Osteocyte (in vitro differentiated cells): ENCODE results near the gene KCNQ4. TPM values are rescaled to one million over a fixed set of nuclear protein-coding genes. Genes with fewer than 3 reads are reported as not detected.

Experiments used
- DNase-seq: peaks from one replicate; pipeline ENCODE4 v3.0.0; 2021; ENCODE audit warnings: mixed read lengths; ENCODE audit not compliant: unreplicated experiment; ENCODE audit errors: extremely low spot score
- H3K27ac Mint-ChIP-seq: one replicate; pipeline ENCODE4 v1.8.0; 2021; ENCODE audit warnings: mild to moderate bottlenecking, mixed read lengths; ENCODE audit not compliant: unreplicated experiment
- H3K27me3 Mint-ChIP-seq: one replicate; pipeline ENCODE4 v1.8.0; 2021; ENCODE audit warnings: mixed read lengths; ENCODE audit not compliant: unreplicated experiment
- H3K36me3 Mint-ChIP-seq: one replicate; pipeline ENCODE4 v1.8.0; 2021; ENCODE audit warnings: mixed read lengths; ENCODE audit not compliant: unreplicated experiment
- H3K4me1 Mint-ChIP-seq: one replicate; pipeline ENCODE4 v1.8.0; 2021; ENCODE audit warnings: mixed read lengths; ENCODE audit not compliant: unreplicated experiment
- H3K4me3 Mint-ChIP-seq: one replicate; pipeline ENCODE4 v1.8.0; 2021; ENCODE audit warnings: mild to moderate bottlenecking, moderate library complexity, mixed read lengths; ENCODE audit not compliant: unreplicated experiment
- H3K9me3 Mint-ChIP-seq: one replicate; pipeline ENCODE4 v1.8.0; 2021; ENCODE audit warnings: mixed read lengths; ENCODE audit not compliant: unreplicated experiment
- long read RNA-seq: library from polyadenylated mRNA; unstranded; transcript quantifications from one replicate; pipeline ENCODE4 v2.0.0, GENCODE V29; 2021
- total RNA-seq: library from RNA; stranded (reverse); gene quantifications from 2 replicates; pipeline ENCODE4 v1.2.1, GENCODE V29; 2021
- TF ChIP-seq, protein P1 (sequence below): fragments of 200-600 bp; sonication (generic); IDR thresholded peaks from 2 replicates; pipeline ENCODE4 v1.5.0; 2021; ENCODE audit warnings: antibody characterized with exemption, mild to moderate bottlenecking, moderate library complexity

The KCNQ4 gene
- 0.51 and 0.63 TPM in 2 replicates for total RNA-seq
- long read RNA-seq, result 0 reads

DNA sequence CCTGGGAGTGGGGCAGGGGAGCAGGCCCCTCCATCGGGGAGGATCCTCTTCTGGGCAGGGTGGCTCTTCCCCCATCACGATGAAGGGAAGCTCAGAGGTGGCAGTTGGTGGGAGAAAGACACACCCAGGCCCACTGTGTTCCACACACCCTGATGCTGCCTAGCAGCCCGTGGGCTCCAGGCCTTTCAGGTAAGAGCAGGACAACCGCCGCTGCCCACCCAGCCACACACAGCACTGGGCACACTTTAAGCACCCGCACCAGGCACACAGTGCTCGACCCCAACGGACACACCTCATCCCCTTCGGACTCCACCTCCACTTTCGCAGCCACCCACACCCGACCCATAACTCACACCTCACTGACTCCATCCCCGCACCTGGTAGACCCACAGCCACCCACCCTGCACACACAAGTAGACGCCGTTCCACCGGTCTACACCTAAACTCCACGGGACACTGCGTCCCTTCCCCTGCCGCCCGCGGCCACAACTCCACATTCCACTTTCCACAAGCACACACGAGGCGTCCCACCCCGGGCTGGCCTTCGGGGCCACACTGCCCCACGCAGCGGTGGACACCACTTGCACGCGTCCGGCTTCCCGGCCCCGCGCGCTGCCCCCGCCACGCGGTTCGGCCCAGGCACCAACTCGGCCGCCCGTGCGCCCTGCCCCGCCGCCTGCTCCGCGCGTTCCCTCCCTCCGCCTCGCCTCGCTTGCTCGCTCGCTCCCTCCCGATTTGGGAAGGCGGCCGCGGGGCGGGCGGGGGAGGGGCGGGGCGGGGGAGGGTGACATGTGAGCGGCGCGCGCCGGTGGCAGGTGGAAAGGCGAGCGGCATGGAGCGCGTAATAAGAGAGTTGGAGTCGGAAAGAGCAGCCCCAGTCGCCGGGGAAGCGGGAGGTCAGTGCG lies at the start of gene KCNQ4:
Gene KCNQ4 (plus strand): TSS at position 787 of the 905 bp plus-strand sequence. CDS start 307 bp downstream, outside the sequence.
- Mint-ChIP-seq H3K9me3 (no peaks in the 10 kb centered on the region), H3K4me1 (peaks cover 19% of the 10 kb centered on the region), H3K27me3 (no peaks in the 10 kb centered on the region), H3K4me3 (peak within 1 kb of the TSS; percentile 74), H3K36me3 (peaks cover 2% of the 10 kb centered on the region), H3K27ac (no peak within 1 kb of the TSS)
- TF ChIP-seq, protein P1, sequence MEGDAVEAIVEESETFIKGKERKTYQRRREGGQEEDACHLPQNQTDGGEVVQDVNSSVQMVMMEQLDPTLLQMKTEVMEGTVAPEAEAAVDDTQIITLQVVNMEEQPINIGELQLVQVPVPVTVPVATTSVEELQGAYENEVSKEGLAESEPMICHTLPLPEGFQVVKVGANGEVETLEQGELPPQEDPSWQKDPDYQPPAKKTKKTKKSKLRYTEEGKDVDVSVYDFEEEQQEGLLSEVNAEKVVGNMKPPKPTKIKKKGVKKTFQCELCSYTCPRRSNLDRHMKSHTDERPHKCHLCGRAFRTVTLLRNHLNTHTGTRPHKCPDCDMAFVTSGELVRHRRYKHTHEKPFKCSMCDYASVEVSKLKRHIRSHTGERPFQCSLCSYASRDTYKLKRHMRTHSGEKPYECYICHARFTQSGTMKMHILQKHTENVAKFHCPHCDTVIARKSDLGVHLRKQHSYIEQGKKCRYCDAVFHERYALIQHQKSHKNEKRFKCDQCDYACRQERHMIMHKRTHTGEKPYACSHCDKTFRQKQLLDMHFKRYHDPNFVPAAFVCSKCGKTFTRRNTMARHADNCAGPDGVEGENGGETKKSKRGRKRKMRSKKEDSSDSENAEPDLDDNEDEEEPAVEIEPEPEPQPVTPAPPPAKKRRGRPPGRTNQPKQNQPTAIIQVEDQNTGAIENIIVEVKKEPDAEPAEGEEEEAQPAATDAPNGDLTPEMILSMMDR, result no peak
- no peak for DNase-seq

DNA sequence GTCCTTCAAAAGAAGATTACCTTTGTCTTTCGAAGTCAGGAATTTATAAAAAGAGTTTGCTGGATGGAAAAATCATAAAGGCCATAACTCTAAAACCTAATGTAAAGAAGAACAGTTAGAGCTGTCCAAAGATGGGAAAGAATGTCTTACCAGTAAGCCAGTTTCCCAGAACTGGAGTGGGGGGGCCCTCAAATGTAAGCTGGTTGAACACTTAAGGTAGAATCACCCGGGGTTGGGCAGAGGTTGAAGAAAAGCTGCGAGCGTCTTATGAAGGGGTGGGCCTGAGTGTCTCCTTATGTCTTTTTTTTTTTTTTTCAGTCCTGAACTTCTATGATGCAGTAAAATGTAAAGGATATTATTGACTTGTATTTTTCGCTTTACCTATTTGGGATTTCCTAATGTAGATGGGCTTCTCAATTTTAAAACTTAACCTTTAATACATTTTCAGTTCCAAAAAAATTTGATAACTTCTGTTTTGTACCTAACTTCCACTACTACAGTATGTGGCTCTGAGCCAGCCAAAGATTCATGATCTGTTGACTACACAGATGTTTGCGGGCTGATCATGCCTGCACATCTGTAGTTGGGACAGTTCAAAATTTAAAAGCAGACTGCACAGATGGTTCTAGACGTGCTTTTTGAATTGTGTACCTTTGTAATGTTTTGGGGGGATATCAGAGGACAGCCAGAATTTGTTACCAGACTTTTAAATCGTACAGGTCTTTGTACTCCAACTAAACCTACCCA lies 48.5 kb upstream of the KCNQ4 start:
- Mint-ChIP-seq H3K9me3 (no peaks in the 10 kb centered on the region), H3K4me1 (peaks cover 16% of the 10 kb centered on the region), H3K36me3 (peaks cover 22% of the 10 kb centered on the region), H3K4me3 (no peak overlapping the region), H3K27ac (no peak overlapping the region), H3K27me3 (no peaks in the 10 kb centered on the region)
- no peak for DNase-seq
- TF ChIP-seq, protein P1, result no peak

DNA sequence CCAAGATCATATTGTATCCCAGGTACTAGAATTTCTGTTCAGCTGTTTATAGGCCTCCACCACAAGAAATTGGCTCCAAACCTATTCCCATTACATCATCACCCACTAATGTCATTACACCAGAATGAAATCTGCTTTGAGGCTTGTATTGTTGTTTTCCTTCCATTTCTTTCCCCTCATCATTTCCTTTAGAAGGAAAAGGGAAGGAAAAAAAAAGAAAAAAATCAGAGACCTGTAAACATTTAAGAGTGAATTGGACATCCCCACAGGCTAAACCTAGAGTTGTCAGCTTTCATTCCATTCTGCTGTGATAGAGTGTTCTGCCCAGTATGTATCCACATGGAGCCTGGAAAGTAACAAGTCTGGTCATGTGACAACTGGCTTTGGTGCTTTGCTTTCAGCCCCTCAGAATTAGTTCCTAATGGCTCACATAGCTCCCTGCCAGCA lies 47.5 kb upstream of the KCNQ4 start:
- peak overlapping the region; percentile 41 for H3K27ac Mint-ChIP-seq
- TF ChIP-seq, protein P1, result no peak
- no peaks in the 10 kb centered on the region for H3K27me3 Mint-ChIP-seq
- H3K4me3 Mint-ChIP-seq, result no peak overlapping the region
- no peaks in the 10 kb centered on the region for H3K9me3 Mint-ChIP-seq
- peaks cover 30% of the 10 kb centered on the region for H3K36me3 Mint-ChIP-seq
- H3K4me1 Mint-ChIP-seq, result peaks cover 16% of the 10 kb centered on the region
- DNase-seq, result no peak

DNA sequence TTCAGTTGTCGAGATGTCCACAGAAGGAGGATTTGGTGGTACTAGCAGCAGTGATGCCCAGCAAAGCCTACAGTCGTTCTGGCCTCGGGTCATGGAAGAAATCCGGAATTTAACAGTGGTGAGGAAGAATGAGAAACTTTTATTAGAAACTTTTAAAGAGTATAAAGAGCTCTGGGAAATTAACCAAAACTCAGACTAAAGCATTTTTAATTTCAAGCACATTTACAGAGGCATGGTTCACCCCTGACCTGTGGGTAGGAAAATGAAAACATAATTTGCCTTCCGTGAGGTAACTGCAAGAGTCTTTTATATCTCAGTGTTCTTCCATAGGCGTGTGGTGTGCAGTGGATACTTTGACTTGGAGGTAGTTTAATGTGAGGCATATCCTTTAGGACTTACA lies 44.8 kb upstream of the KCNQ4 start:
- no peak overlapping the region for H3K4me3 Mint-ChIP-seq
- H3K27ac Mint-ChIP-seq, result no peak overlapping the region
- H3K4me1 Mint-ChIP-seq, result peaks cover 14% of the 10 kb centered on the region

More for the DNA sequence above, 44.8 kb upstream of the KCNQ4 start:
- no peaks in the 10 kb centered on the region for H3K27me3 Mint-ChIP-seq
- DNase-seq, result no peak
- TF ChIP-seq, protein P1, result no peak
- peaks cover 45% of the 10 kb centered on the region for H3K36me3 Mint-ChIP-seq
- no peaks in the 10 kb centered on the region for H3K9me3 Mint-ChIP-seq
